Measurements from ENCODE around the gene ARHGAP6. TPM values are rescaled to one million over a fixed set of nuclear protein-coding genes. Genes with fewer than 3 reads are reported as not detected.

Gene ARHGAP6
- total RNA-seq, result 10 to 100 TPM in 1 of 2 donors, 1 to 10 TPM in 1; 7.0 to 12.9 TPM
- polyA plus RNA-seq (ENCODE audit: insufficient read length in 6 of 6), result 10 to 100 TPM; 19.1 to 25.4 (median 22.3) TPM
- long read RNA-seq, donor 1, result 0 reads
- long read RNA-seq, donor 2, result 0 reads
- long read RNA-seq, donor 3, partial matches to known transcripts, result 0 of 4 reads
- long read RNA-seq, donor 3, other reads (novel, unspliced or antisense), result 0 of 4 reads
- long read RNA-seq, donor 4, partial matches to known transcripts, result 0 of 1 reads
- long read RNA-seq, donor 4, other reads (novel, unspliced or antisense), result 1 of 1 reads
- long read RNA-seq, donor 5, result 0 reads
- long read RNA-seq, donor 6, partial matches to known transcripts, result 0 of 1 reads
- long read RNA-seq, donor 6, other reads (novel, unspliced or antisense), result 0 of 1 reads
- long read RNA-seq, donor 7, partial matches to known transcripts, result 0 of 2 reads
- long read RNA-seq, donor 7, other reads (novel, unspliced or antisense), result 0 of 2 reads
- long read RNA-seq, donor 8, partial matches to known transcripts, result 0 of 1 reads
- long read RNA-seq, donor 8, other reads (novel, unspliced or antisense), result 0 of 1 reads
- long read RNA-seq, donor 9, result 0 reads
- long read RNA-seq, donor 10, partial matches to known transcripts, result 4 of 6 reads
- long read RNA-seq, donor 10, other reads (novel, unspliced or antisense), result 2 of 6 reads
- long read RNA-seq, donor 11, result 0 reads
- long read RNA-seq, donor 12, partial matches to known transcripts, result 0 of 1 reads
- long read RNA-seq, donor 12, other reads (novel, unspliced or antisense), result 0 of 1 reads

- ATAC-seq, result peak; percentile 76
- TF ChIP-seq CTCF (IDR thresholded peaks at IDR 0.05), result no peak
- intact Hi-C loops (cut with DNase I), result no loop called here
- Histone ChIP-seq H3K9me3 (no peaks in the 10 kb centered on the region), H3K27me3 (peaks cover 6 to 40% of the 10 kb centered on the region in 2 donors), H3K4me1 (no peaks in the 10 kb centered on the region), H3K27ac (peak within 1 kb of the TSS; percentile 28 to 53), H3K36me3 (no peaks in the 10 kb centered on the region), H3K4me3 (peak within 1 kb of the TSS; percentile 25 to 34)
- DNase-seq, result peak; percentile 34 to 70 (median 44)
These were observed at the start of gene ARHGAP6 for GRCh38 chrX:11665168-11666111. ARHGAP6 (minus strand) TSS chrX:11665920; CDS start chrX:11664828, 1,092 bp downstream.

- no peak for TF ChIP-seq CTCF (IDR thresholded peaks at IDR 0.05)
- ATAC-seq (no peak), DNase-seq (no peak)
- Histone ChIP-seq H3K4me3 (no peak overlapping the region), H3K9me3 (no peaks in the 10 kb centered on the region), H3K27me3 (no peaks in the 10 kb centered on the region), H3K27ac (no peak overlapping the region), H3K36me3 (no peaks in the 10 kb centered on the region), H3K4me1 (no peaks in the 10 kb centered on the region)
- intact Hi-C loops (cut with DNase I), result no loop called here
These were observed 39.2 kb upstream of the ARHGAP6 start for GRCh38 chrX:11704725-11705495.

GRCh38 chrX:11703855-11704254 is 38.1 kb upstream of the ARHGAP6 start:
- Histone ChIP-seq H3K36me3 (no peaks in the 10 kb centered on the region), H3K4me1 (no peaks in the 10 kb centered on the region), H3K4me3 (no peak overlapping the region), H3K27me3 (no peaks in the 10 kb centered on the region), H3K9me3 (no peaks in the 10 kb centered on the region), H3K27ac (no peak overlapping the region)
- ATAC-seq (no peak), DNase-seq (no peak)
- intact Hi-C loops (cut with DNase I), result no loop called here
- no peak for TF ChIP-seq CTCF (IDR thresholded peaks at IDR 0.05)

GRCh38 chrX:11702965-11703631 is 37.4 kb upstream of the ARHGAP6 start:
- Histone ChIP-seq H3K36me3 (no peaks in the 10 kb centered on the region), H3K27me3 (no peaks in the 10 kb centered on the region), H3K9me3 (no peaks in the 10 kb centered on the region), H3K4me3 (no peak overlapping the region), H3K4me1 (no peaks in the 10 kb centered on the region), H3K27ac (no peak overlapping the region)
- ATAC-seq, result no peak
- no peak for TF ChIP-seq CTCF (IDR thresholded peaks at IDR 0.05)
- intact Hi-C loops (cut with DNase I), result no loop called here
- DNase-seq, result no peak
